Testis (tissue), 2 donors: Measurements from ENCODE around the gene ATXN7L1.

Experiments
- POLR2A ChIP-seq: fragments of 450-650 bp; IDR thresholded peaks from one replicate; pipeline ENCODE4 v1.6.1; 2017; ENCODE audit warnings: antibody characterized with exemption, mild to moderate bottlenecking, moderate library complexity
- TF ChIP-seq, protein P1 (sequence below), 3 experiments: fragments of 450-650 bp in 2 of 3; fragments of 200-600 bp in 1 of 3; sonication (generic) in 1 of 3; IDR thresholded peaks; one replicate each; pipeline ENCODE4 v1.5.1; 2016 to 2019; ENCODE audit warnings: antibody characterized with exemption in 3 of 3, mild to moderate bottlenecking in 2 of 3, moderate library complexity in 1 of 3

DNA sequence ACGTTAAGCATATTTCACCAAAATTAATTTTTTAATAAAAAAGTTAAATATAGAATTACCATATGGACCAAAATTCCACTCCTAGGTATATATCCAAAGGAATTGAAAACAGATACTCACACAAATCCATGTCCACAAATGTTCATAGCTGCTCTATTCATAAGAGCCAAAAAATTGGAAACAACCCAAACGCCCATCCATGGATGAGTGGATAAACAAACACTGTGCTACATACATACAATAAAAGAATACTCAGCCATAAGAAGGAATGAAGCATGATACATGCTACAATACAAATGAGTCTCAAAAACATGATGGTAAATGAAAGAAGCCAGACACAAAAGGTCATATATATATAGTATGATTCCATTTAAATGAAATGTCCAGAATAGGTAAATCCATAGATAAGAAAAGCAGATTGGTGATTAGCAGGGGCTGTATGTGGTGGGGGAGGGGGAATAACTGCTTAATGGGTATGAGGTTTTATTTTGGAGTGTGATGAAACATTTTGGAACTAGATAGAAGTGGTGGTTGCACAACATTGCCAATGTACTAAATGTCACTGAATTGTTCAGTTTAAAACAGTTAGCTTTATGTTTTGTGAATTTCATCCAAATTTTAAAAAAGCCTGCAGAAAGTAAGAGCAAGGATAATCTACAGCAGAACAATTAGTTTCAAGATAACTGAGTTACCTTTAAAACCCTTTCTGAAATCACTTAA, 193.9 kb downstream of the ATXN7L1 start:
- no peak for TF ChIP-seq POLR2A
- TF ChIP-seq, protein P1, sequence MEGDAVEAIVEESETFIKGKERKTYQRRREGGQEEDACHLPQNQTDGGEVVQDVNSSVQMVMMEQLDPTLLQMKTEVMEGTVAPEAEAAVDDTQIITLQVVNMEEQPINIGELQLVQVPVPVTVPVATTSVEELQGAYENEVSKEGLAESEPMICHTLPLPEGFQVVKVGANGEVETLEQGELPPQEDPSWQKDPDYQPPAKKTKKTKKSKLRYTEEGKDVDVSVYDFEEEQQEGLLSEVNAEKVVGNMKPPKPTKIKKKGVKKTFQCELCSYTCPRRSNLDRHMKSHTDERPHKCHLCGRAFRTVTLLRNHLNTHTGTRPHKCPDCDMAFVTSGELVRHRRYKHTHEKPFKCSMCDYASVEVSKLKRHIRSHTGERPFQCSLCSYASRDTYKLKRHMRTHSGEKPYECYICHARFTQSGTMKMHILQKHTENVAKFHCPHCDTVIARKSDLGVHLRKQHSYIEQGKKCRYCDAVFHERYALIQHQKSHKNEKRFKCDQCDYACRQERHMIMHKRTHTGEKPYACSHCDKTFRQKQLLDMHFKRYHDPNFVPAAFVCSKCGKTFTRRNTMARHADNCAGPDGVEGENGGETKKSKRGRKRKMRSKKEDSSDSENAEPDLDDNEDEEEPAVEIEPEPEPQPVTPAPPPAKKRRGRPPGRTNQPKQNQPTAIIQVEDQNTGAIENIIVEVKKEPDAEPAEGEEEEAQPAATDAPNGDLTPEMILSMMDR (IDR thresholded peaks at IDR 0.05) = no peak
